Erythroblast (primary cell): ENCODE results near the gene TXNDC2.

Experiments used
- GATA1 ChIP-seq: IDR thresholded peaks from 2 replicates; pipeline ENCODE4 v1.6.1; 2011; ENCODE audit warnings: low read depth, mild to moderate bottlenecking, control low read depth, low read length, moderate library complexity
- POLR2A ChIP-seq: IDR thresholded peaks from 2 replicates; pipeline ENCODE4 v1.6.1; 2011; ENCODE audit warnings: mild to moderate bottlenecking, low read length

DNA sequence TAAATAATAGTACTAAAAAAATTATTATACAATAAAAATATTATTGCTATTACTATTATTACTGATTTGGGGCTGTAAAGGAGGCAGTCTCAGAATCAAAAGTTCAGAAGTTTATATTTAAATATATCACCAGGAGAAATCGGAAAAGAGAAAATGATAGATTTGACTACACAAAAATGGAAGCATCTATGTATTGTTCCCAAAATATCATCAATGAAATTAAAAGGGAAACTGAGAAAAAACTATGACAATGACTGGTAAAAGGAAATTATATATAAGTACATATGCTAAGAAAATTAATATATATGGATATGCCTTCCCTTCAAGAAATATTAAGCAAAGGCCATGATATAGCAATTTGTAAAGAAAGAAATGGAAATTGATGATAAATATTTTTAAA is 7.7 kb upstream of the TXNDC2 start:
- no peak for TF ChIP-seq POLR2A
- no peak for TF ChIP-seq GATA1
